ENCODE data around the gene KMO.
A peak's percentile ranks its signal among the peaks of the same experiment; 100 is the strongest.

The KMO gene

DNA sequence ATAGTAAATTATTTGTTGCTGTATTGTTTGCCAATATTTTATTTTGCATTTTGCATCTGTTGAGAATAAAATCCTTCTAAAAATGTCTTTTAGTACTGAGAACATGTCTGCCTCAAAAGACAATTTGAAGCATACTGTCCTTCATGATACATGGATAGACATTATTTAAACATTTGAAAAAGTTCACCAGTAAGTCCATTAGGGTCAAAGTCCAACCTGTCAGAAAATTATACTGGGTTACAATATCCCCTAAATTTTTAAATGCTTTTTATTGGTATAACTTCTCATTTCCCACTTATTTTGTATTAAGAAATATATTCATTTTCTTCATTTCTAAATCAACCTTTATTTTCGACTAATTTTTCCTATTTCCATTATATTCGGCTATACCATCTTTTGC, 98.7 kb downstream of the KMO start:
- Histone ChIP-seq H3K9me3 (ENCODE audit: low read length) (peaks cover 11% of the 10 kb centered on the region), H3K4me1 (ENCODE audit: insufficient read depth, low read length) (no peaks in the 10 kb centered on the region), H2AFZ (ENCODE audit: low read depth, low read length) (no peak overlapping the region), H3K36me3 (ENCODE audit: insufficient read depth, low read length) (peaks cover 46% of the 10 kb centered on the region), H3K4me3 (ENCODE audit: low read length) (no peak overlapping the region), H3K27me3 (ENCODE audit: insufficient read depth, low read length) (no peaks in the 10 kb centered on the region)

DNA sequence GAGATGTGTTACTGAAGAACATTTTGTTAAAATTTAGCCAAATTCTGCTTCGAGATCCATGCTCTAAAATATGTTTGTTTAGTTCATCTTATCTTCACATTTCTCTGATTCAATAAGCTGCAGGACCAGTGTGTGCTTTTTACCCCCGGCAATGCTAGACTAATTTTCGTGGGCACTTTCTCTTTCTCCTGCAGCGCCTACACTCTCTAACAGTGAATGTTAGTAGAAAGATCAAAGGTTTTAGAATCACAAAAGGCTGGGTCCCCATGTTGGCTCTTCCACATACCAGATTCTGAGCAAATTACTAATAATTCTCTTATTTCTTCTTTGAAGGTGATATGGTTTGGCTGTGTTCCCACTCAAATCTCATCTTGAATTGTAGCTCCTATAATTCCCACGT, 99.5 kb downstream of the KMO start:
- Histone ChIP-seq H2AFZ (ENCODE audit: low read depth, low read length) (no peak overlapping the region), H3K4me1 (ENCODE audit: insufficient read depth, low read length) (no peaks in the 10 kb centered on the region), H3K27me3 (ENCODE audit: insufficient read depth, low read length) (no peaks in the 10 kb centered on the region), H3K4me3 (ENCODE audit: low read length) (no peak overlapping the region), H3K36me3 (ENCODE audit: insufficient read depth, low read length) (peaks cover 51% of the 10 kb centered on the region), H3K9me3 (ENCODE audit: low read length) (peaks cover 13% of the 10 kb centered on the region)

GRCh38 chr1:241632987-241633386, 100.8 kb downstream of the KMO start:
- H3K4me3 ChIP-seq (ENCODE audit: low read length) = no peak overlapping the region
- no peaks in the 10 kb centered on the region for H3K27me3 ChIP-seq (ENCODE audit: insufficient read depth, low read length)
- H3K9me3 ChIP-seq (ENCODE audit: low read length) = peaks cover 13% of the 10 kb centered on the region
- H3K4me1 ChIP-seq (ENCODE audit: insufficient read depth, low read length) = peaks cover 6% of the 10 kb centered on the region
- peaks cover 55% of the 10 kb centered on the region for H3K36me3 ChIP-seq (ENCODE audit: insufficient read depth, low read length)
- no peak overlapping the region for H2AFZ ChIP-seq (ENCODE audit: low read depth, low read length)

DNA sequence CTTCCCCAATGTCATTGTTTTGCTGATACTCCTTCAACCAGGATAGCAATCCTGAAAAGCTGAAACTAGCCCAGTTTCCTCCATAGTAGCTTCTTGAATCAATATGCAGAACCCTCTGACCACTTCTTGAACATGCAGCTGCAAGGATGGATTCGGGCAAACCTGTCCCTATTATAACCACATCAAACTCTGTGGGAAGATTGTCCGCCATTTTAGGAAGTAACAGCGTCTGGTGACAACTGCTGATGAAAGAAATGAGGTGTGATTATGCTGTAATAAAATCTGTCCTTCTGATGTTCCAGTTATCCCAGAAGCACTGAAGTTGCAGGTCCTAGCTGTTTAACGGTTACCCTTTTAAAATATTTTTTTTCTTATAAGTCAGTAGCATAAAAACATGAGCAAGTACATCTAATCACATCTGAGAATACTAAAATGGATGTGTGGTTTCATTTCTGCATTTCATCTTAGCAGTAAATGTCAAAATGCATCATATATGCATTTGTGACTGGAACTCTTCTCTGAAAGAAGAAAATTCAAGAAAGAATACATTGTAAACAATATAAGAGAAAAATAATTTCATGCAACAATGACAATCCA, 103.5 kb downstream of the KMO start:
- no peak overlapping the region for H3K4me3 ChIP-seq (ENCODE audit: low read length)
- H2AFZ ChIP-seq (ENCODE audit: low read depth, low read length) = no peak overlapping the region
- peaks cover 46% of the 10 kb centered on the region for H3K36me3 ChIP-seq (ENCODE audit: insufficient read depth, low read length)
- peaks cover 13% of the 10 kb centered on the region for H3K9me3 ChIP-seq (ENCODE audit: low read length)
- peaks cover 11% of the 10 kb centered on the region for H3K4me1 ChIP-seq (ENCODE audit: insufficient read depth, low read length)
- H3K27me3 ChIP-seq (ENCODE audit: insufficient read depth, low read length) = no peaks in the 10 kb centered on the region

- H3K36me3 ChIP-seq (ENCODE audit: insufficient read depth, low read length) = peaks cover 46% of the 10 kb centered on the region
- no peak overlapping the region for H2AFZ ChIP-seq (ENCODE audit: low read depth, low read length)
- H3K9me3 ChIP-seq (ENCODE audit: low read length) = peaks cover 13% of the 10 kb centered on the region
- no peak overlapping the region for H3K4me3 ChIP-seq (ENCODE audit: low read length)
- peaks cover 11% of the 10 kb centered on the region for H3K4me1 ChIP-seq (ENCODE audit: insufficient read depth, low read length)
- no peaks in the 10 kb centered on the region for H3K27me3 ChIP-seq (ENCODE audit: insufficient read depth, low read length)
These were observed 104.1 kb downstream of the KMO start for GRCh38 chr1:241636291-241636690.

GRCh38 chr1:241637046-241637590, 104.9 kb downstream of the KMO start:
- no peaks in the 10 kb centered on the region for H3K27me3 ChIP-seq (ENCODE audit: insufficient read depth, low read length)
- no peak overlapping the region for H2AFZ ChIP-seq (ENCODE audit: low read depth, low read length)
- peaks cover 12% of the 10 kb centered on the region for H3K9me3 ChIP-seq (ENCODE audit: low read length)
- H3K4me3 ChIP-seq (ENCODE audit: low read length) = peak overlapping the region; percentile 6
- peaks cover 11% of the 10 kb centered on the region for H3K4me1 ChIP-seq (ENCODE audit: insufficient read depth, low read length)
- H3K36me3 ChIP-seq (ENCODE audit: insufficient read depth, low read length) = peaks cover 45% of the 10 kb centered on the region

DNA sequence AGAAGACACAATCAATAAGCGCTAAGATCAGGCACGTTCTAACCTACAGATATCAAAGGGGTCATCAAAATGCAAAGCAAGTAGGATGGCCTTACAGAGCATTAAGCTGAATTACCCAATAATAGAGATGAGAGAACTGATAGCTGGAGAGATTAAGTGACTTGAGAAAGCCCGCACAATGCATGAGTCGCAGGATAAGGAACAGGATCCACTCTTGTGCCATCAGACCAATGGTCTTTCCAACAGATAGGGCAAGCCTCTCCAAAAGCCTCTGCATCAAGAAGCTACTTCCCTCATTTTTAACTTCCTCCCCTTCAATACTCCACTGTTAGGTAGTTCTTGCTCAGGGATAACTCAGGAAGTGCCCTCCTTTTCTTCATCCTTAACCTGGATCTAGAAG, 105.4 kb downstream of the KMO start:
- H3K4me3 ChIP-seq (ENCODE audit: low read length) = peak overlapping the region; percentile 98
- H3K36me3 ChIP-seq (ENCODE audit: insufficient read depth, low read length) = peaks cover 40% of the 10 kb centered on the region
- H3K27me3 ChIP-seq (ENCODE audit: insufficient read depth, low read length) = no peaks in the 10 kb centered on the region
- H2AFZ ChIP-seq (ENCODE audit: low read depth, low read length) = no peak overlapping the region
- peaks cover 10% of the 10 kb centered on the region for H3K9me3 ChIP-seq (ENCODE audit: low read length)
- peaks cover 11% of the 10 kb centered on the region for H3K4me1 ChIP-seq (ENCODE audit: insufficient read depth, low read length)

DNA sequence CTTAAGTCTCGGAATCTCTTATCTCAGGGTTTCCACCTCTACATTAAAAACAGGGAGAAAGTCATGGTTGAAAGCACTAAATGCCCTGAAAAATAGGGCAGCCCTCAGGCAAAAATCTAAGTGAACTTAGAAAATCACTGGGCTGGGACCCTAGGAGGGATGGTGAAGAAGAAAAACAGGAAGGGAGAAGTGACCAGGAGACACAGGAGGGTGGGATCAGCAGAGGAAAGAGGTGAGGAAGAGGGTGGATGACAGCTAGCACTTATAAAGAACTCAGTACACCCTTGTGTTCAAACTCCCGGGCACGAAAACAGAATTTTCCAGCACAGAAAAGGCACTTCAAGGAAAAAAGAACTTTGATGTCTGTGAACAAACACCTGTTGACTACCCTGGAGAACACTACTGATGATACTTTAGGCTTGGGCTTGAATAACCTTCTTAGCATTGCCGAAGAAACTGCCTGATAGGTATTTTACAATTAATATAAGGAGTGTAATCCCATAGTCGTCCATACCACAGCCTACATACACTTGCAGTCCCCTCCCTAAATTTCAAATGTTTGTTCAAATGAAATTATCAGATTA, 106.0 kb downstream of the KMO start:
- peak overlapping the region; percentile 98 for H3K4me3 ChIP-seq (ENCODE audit: low read length)
- H3K4me1 ChIP-seq (ENCODE audit: insufficient read depth, low read length) = peaks cover 11% of the 10 kb centered on the region
- H2AFZ ChIP-seq (ENCODE audit: low read depth, low read length) = no peak overlapping the region
- H3K9me3 ChIP-seq (ENCODE audit: low read length) = peaks cover 10% of the 10 kb centered on the region
- peaks cover 38% of the 10 kb centered on the region for H3K36me3 ChIP-seq (ENCODE audit: insufficient read depth, low read length)
- H3K27me3 ChIP-seq (ENCODE audit: insufficient read depth, low read length) = no peaks in the 10 kb centered on the region

GRCh38 chr1:241638909-241639622, 106.9 kb downstream of the KMO start:
- Histone ChIP-seq H3K9me3 (ENCODE audit: low read length) (peaks cover 10% of the 10 kb centered on the region), H3K27me3 (ENCODE audit: insufficient read depth, low read length) (no peaks in the 10 kb centered on the region), H3K36me3 (ENCODE audit: insufficient read depth, low read length) (peaks cover 30% of the 10 kb centered on the region), H2AFZ (ENCODE audit: low read depth, low read length) (peak overlapping the region; percentile 43), H3K4me3 (ENCODE audit: low read length) (peak overlapping the region; percentile 98), H3K4me1 (ENCODE audit: insufficient read depth, low read length) (peaks cover 11% of the 10 kb centered on the region)

GRCh38 chr1:241639623-241640148, 107.5 kb downstream of the KMO start:
- Histone ChIP-seq H3K4me1 (ENCODE audit: insufficient read depth, low read length) (peaks cover 11% of the 10 kb centered on the region), H3K36me3 (ENCODE audit: insufficient read depth, low read length) (peaks cover 23% of the 10 kb centered on the region), H3K9me3 (ENCODE audit: low read length) (peaks cover 7% of the 10 kb centered on the region), H3K27me3 (ENCODE audit: insufficient read depth, low read length) (no peaks in the 10 kb centered on the region), H3K4me3 (ENCODE audit: low read length) (peak overlapping the region; percentile 98), H2AFZ (ENCODE audit: low read depth, low read length) (peak overlapping the region; percentile 43)

DNA sequence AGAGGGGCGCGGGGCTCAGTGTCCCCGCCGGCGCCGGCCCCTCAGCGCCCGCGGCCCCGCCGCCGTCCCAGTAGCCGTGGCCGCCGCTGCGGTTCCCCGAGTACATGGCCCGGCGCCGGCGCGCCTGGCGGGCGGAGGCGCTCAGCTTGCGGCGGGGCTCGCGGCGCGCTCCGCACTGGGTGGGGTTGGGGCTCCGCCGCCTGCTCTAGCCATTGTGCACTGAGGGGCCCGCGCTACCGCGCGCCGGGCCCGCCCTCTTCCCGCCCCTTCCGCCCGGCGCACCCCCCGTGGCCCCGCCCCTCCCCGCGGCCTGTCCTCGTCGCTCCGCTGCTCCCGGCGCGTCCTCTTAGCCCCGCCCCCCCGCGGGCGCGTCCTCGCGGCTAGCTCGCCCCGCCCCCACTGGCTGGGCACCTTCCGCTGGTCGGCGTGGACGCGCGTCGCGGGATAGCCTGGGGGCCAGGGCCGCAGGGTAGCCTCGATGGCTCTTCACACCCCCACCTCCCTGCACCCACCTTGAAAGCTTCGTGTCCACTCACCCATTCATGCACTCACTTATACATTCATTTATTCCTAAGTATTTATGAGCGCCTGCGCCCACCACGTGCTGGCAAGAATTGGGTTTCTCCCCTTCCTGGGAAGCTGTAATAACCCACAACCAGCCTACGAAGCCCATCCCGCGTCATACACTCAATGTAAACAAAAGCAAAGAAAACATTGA, 108.1 kb downstream of the KMO start, which contains the start of the genes CHML and OPN3:
CHML (minus strand) TSS at position 221 of the 718 bp plus-strand sequence. CDS start 4,603 bp downstream, outside the sequence.
OPN3 (minus strand) TSS at position 221 of the 718 bp plus-strand sequence; CDS start at position 106, 115 bp downstream.
- Histone ChIP-seq H3K36me3 (ENCODE audit: insufficient read depth, low read length) (peaks cover 18% of the 10 kb centered on the region), H3K4me1 (ENCODE audit: insufficient read depth, low read length) (peaks cover 11% of the 10 kb centered on the region), H3K27me3 (ENCODE audit: insufficient read depth, low read length) (no peaks in the 10 kb centered on the region), H3K9me3 (ENCODE audit: low read length) (peaks cover 5% of the 10 kb centered on the region), H3K4me3 (ENCODE audit: low read length) (peak within 1 kb of the TSS; percentile 98), H2AFZ (ENCODE audit: low read depth, low read length) (peak within 1 kb of the TSS; percentile 43)

DNA sequence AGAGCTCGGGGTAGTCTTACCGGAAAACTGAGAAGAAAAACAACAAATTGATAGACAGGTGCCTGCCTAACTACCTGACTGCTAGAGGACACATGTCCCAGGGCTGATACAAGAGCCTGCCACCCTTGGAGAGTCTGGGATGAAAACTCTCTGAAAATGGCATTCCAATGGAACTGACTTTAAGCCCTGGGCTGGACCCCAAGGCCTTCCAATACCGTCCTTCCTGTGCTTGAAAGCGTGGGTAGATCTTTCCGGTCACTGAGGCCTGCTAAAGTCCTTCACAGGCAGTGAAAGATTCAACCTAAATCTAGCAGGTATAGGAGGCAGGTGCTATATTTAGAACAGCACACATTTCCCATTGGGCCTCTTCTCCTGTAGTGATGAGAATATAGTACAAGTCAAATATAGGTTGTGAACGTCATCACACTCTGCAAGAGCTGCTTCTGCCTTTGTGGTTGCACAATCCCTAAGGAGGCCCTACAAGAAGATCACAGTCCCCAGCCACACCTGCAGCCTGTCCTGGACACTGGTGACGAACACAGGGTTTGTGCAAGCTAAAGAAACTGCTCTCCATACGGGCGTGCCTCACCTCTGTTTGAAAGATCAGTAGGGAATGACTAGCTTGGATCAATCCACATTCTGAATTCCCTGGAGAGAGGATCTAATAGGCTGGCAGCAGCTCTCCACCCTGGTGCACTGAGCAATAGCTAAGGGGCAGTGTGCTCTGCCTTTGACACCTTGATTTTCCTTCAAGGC, 108.9 kb downstream of the KMO start:
- Histone ChIP-seq H2AFZ (ENCODE audit: low read depth, low read length) (peak overlapping the region; percentile 38), H3K27me3 (ENCODE audit: insufficient read depth, low read length) (no peaks in the 10 kb centered on the region), H3K4me3 (ENCODE audit: low read length) (peak overlapping the region; percentile 51), H3K36me3 (ENCODE audit: insufficient read depth, low read length) (peaks cover 11% of the 10 kb centered on the region), H3K4me1 (ENCODE audit: insufficient read depth, low read length) (peaks cover 11% of the 10 kb centered on the region), H3K9me3 (ENCODE audit: low read length) (no peaks in the 10 kb centered on the region)
